Effector CD8-positive, alpha-beta T cell (primary cell): Measurements from ENCODE around the gene PRR15.

Source experiments
- DNase-seq: peaks from one replicate; lab custom pipeline; 2025; lab: John Stamatoyannopoulos, UW

Gene PRR15

GRCh38 chr7:29569648-29570047 lies 6.0 kb downstream of the PRR15 start:
- DNase-seq, result no peak

GRCh38 chr7:29572558-29572957 lies 8.9 kb downstream of the PRR15 start:
- no peak for DNase-seq

GRCh38 chr7:29573567-29573966 lies 9.9 kb downstream of the PRR15 start:
- DNase-seq, result no peak

DNA sequence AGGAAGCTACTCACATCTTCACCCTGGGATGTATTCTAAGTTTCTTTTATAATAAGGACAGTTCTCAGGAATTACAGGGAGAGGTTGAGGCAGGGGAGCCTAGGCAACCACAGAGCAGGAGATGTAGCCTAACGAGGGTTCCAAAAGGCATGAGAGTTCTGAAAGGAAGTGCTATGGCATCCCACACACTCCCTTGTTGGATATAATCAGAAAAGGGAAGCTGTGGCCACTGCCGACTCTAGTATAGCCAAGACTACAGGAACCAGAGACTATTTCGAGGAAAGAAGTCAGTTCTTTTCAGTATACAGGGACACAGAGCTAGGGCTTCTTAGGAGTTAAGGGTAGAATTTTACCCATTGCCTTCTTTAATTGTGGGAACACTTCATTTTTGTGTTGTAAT lies 11.0 kb downstream of the PRR15 start:
- DNase-seq, result no peak

DNA sequence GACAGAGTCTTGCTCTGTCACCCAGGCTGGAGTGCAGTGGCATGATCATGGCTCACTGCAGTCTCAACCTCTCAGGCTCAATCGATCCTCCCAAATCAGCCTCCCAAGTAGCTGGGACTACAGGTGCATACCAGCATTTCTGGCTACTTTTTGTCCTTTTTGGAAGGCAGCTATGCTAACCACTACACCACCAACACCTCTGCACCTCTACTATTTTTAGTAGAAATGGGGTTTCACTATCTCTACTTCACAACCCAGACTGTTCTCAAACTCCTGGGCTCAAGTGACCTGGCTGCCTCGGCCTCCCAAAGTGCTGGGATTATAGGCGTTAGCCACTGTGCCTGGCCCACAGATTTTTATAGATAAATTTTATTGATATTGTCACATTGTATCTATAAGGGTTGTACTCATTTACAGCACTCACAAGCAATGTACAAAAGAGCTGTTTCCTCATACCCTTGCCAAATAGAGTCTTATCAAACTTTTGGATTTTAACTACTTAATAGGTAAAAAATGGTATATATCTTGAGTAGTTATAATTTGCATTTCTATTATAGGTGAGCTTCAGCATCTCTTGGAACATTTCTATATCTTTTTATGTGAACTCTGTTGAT lies 23.7 kb downstream of the PRR15 start:
- DNase-seq, result no peak

- DNase-seq, result no peak
These were observed 24.6 kb downstream of the PRR15 start for GRCh38 chr7:29588212-29588611.

- no peak for DNase-seq
These were observed 25.5 kb downstream of the PRR15 start for GRCh38 chr7:29588900-29589696.

GRCh38 chr7:29592866-29593265 lies 29.2 kb downstream of the PRR15 start:
- no peak for DNase-seq

GRCh38 chr7:29593459-29593858 lies 29.8 kb downstream of the PRR15 start:
- DNase-seq, result no peak

- DNase-seq, result no peak
These were observed 33.1 kb downstream of the PRR15 start for GRCh38 chr7:29596593-29597178.

- DNase-seq, result no peak
These were observed 33.6 kb downstream of the PRR15 start for GRCh38 chr7:29597266-29597665.

DNA sequence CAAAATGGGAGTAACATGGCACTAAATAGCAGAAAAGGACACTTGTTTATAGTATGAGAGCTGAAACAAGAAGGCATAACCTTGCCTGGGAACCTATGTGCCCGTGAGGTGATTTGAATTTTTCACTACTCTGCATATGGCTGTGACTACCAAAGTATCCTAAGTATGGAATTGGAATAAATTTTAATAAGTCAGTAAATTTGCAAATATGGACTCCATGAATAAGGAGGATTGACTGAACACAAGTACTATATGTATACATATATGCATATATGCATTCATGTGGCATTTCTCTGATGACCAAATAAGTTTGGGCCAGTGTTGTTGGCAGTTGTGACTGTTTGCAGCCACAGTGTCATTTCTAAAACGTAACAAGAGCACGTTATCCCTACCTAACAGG lies 34.5 kb downstream of the PRR15 start:
- DNase-seq, result no peak

- no peak for DNase-seq
These were observed 35.0 kb downstream of the PRR15 start for GRCh38 chr7:29598613-29599012.

DNA sequence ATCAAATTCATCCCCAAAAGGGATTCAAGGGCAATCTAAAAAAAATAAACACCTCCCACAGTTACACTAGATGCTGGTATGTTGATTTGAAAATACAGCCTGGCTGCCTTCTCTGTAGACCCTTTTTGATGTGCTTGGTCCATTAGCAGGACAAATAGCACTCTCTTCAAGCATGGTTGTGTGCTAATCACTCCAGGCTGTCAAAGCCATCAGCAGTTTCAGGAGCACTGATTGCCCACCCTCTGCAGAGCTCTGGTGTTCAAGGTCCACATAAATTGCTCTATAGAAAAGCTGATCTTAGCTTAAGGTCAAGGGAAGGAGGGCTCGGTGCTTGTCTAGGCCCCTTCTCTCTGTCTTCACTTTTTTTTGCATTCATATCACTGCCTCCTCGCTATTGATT lies 35.4 kb downstream of the PRR15 start:
- no peak for DNase-seq

DNA sequence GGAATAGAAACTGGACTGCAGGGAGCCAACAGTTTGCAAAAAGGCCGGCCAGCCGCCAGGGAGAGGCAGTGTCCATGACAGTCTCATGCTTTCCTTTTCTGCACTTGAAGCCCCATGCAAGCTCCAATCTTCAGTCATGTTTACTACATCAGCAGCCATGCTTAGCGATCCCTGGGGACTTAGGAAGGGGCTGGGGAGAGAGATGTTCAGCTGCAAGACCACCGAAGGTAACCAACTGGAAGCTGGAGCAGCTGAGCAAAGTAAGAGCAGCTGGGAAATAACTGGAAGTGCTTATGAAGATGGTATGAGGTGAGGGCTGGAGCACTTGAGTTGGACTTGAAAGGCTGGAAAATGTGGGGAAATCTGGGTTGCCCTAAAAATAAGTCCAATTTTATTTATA lies 37.0 kb downstream of the PRR15 start:
- no peak for DNase-seq

- DNase-seq, result no peak
These were observed 40.4 kb downstream of the PRR15 start for GRCh38 chr7:29604052-29604451.

GRCh38 chr7:29604702-29605101 lies 41.1 kb downstream of the PRR15 start:
- no peak for DNase-seq

DNA sequence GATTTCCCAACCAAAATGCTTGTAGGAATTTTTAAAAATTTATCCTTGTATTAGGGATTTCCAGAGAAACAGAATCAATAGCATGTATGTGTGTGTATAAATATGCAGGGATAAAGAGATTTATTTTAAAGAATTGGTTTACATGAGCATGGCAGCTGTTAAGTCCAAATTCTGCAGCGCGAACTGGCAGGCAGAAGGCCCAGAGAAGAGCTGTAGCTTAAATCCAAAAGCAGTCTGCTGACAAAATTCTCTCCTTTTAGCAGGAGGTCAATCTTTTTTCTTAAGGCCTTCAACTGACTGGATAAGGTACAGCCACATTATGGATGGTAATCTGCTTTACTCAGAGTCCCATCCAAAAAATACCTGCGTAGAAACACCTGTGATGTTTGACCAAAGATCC lies 42.0 kb downstream of the PRR15 start:
- no peak for DNase-seq

GRCh38 chr7:29606287-29606721 lies 42.7 kb downstream of the PRR15 start:
- DNase-seq, result no peak

DNA sequence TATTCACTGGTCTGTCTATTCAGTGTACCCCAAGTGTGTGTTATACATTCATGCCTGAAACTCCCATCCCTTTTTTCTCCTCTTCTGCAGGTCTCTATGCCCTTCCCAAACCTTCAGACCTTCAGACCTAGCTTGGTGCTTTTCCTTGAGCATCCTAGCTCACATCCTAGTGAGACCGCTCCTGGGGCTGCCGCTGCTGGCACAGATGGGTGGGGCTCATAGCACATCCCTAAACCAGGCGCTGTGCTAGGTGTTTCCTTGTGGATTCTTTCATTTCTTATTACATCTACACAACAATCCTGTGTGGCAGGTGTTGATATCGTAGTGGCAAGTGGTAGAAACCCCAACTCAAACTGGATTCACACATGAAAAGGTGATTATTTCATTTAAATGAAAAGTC lies 43.2 kb downstream of the PRR15 start:
- DNase-seq, result no peak

- no peak for DNase-seq
These were observed 43.6 kb downstream of the PRR15 start for GRCh38 chr7:29607259-29607658.

DNA sequence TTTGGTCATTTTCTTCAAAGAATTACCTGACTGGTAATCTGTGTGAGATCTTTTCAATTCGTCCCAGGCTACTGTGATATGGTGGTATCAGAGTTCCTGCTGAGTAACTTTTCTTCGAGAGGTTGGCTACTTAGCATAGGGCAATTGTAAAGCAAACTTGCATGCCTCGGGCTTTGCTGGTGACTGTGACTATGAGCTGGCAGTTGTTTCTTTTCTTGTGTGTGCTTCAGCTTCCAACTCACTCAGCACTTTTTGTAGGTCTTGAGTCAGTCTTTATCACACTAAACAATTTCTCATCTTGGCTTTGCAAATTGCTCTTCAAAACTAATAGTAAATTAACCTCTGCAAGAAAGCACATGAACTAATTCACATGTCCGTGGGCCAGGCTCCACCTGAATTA lies 44.3 kb downstream of the PRR15 start:
- DNase-seq, result no peak
